ENCODE data around the gene HPCAL1.

The HPCAL1 gene

GRCh38 chr2:10345126-10345525 is 42.4 kb downstream of the HPCAL1 start:
- H3K4me3 ChIP-seq (ENCODE audit: low read depth, low read length): no peak overlapping the region
- no peak for DNase-seq (ENCODE audit: low read depth)
- no peak for TF ChIP-seq CTCF (IDR thresholded peaks at IDR 0.05; ENCODE audit: low read depth, low read length, missing control alignments)

GRCh38 chr2:10345813-10346212 is 43.1 kb downstream of the HPCAL1 start:
- TF ChIP-seq CTCF (IDR thresholded peaks at IDR 0.05; ENCODE audit: low read depth, low read length, missing control alignments): no peak
- H3K4me3 ChIP-seq (ENCODE audit: low read depth, low read length): no peak overlapping the region
- no peak for DNase-seq (ENCODE audit: low read depth)

GRCh38 chr2:10346929-10347561 is 44.3 kb downstream of the HPCAL1 start:
- no peak overlapping the region for H3K4me3 ChIP-seq (ENCODE audit: low read depth, low read length)
- DNase-seq (ENCODE audit: low read depth): no peak
- TF ChIP-seq CTCF (IDR thresholded peaks at IDR 0.05; ENCODE audit: low read depth, low read length, missing control alignments): no peak

- TF ChIP-seq CTCF (IDR thresholded peaks at IDR 0.05; ENCODE audit: low read depth, low read length, missing control alignments): no peak
- no peak overlapping the region for H3K4me3 ChIP-seq (ENCODE audit: low read depth, low read length)
- DNase-seq (ENCODE audit: low read depth): no peak
Observed at GRCh38 chr2:10347562-10347948, 44.9 kb downstream of the HPCAL1 start.

GRCh38 chr2:10348891-10349290 is 46.2 kb downstream of the HPCAL1 start:
- no peak overlapping the region for H3K4me3 ChIP-seq (ENCODE audit: low read depth, low read length)
- TF ChIP-seq CTCF (IDR thresholded peaks at IDR 0.05; ENCODE audit: low read depth, low read length, missing control alignments): no peak
- no peak for DNase-seq (ENCODE audit: low read depth)

- no peak for TF ChIP-seq CTCF (IDR thresholded peaks at IDR 0.05; ENCODE audit: low read depth, low read length, missing control alignments)
- DNase-seq (ENCODE audit: low read depth): no peak
- no peak overlapping the region for H3K4me3 ChIP-seq (ENCODE audit: low read depth, low read length)
Observed at GRCh38 chr2:10350761-10351160, 48.1 kb downstream of the HPCAL1 start.

GRCh38 chr2:10352361-10352760 is 49.7 kb downstream of the HPCAL1 start:
- H3K4me3 ChIP-seq (ENCODE audit: low read depth, low read length): no peak overlapping the region
- TF ChIP-seq CTCF (IDR thresholded peaks at IDR 0.05; ENCODE audit: low read depth, low read length, missing control alignments): no peak
- DNase-seq (ENCODE audit: low read depth): no peak

Data from GM12864 (cell line).